HEK293 (cell line): ENCODE results near the gene CENATAC.
"Not testable (repeated sequence)": the region's sequence is repeated elsewhere in the genome, so short reads cannot be mapped to it uniquely, and the experiment has no call there.

Experiments
- CTCF ChIA-PET: fragments of 350-600 bp; formaldehyde crosslinking; extraction: SDS; loops from one replicate; lab custom pipeline; 2021; ENCODE audit warnings: antibody characterized with exemption; lab: Yijun Ruan, JAX
- POLR2A ChIA-PET: fragments of 300-600 bp; formaldehyde crosslinking; extraction: SDS; loops from one replicate; lab custom pipeline; 2020; ENCODE audit warnings: antibody characterized with exemption, inconsistent platforms; lab: Yijun Ruan, JAX
- H3K27ac ChIP-seq: fragments of 200-500 bp; sonication (Bioruptor generic); 2 replicates; pipeline ENCODE4 v1.5.1; 2014; ENCODE audit warnings: low read depth, low read length, control low read depth, inconsistent platforms; ENCODE audit errors: extremely low read depth
- H3K36me3 ChIP-seq, 2 experiments: fragments of 200-500 bp in 1 of 2; sonication (Bioruptor generic) in 1 of 2; 1 replicate in 1 of 2; 2 replicates in 1 of 2; pipeline ENCODE4 v1.5.1; 2014 to 2017; ENCODE audit warnings: inconsistent platforms in 2 of 2, low read length in 2 of 2; ENCODE audit not compliant: control insufficient read depth in 2 of 2, insufficient read depth in 1 of 2
- H3K4me1 ChIP-seq: fragments of 200-500 bp; sonication (Bioruptor generic); 2 replicates; pipeline ENCODE4 v1.5.1; 2014; ENCODE audit warnings: mild to moderate bottlenecking, low read length, inconsistent platforms; ENCODE audit not compliant: control insufficient read depth, insufficient read depth
- H3K4me3 ChIP-seq: 2 replicates; pipeline ENCODE4 v1.5.1; 2011; ENCODE audit warnings: low read depth, mild to moderate bottlenecking, control low read depth, low read length, moderate library complexity
- H3K9me3 ChIP-seq: fragments of 200-500 bp; sonication (Bioruptor generic); 2 replicates; pipeline ENCODE4 v1.5.1; 2014; ENCODE audit warnings: low read depth, low read length, inconsistent platforms; ENCODE audit not compliant: control insufficient read depth, insufficient read depth
- EGR2 ChIP-seq: fragments of 450-650 bp; formaldehyde crosslinking; IDR thresholded peaks from 2 replicates; pipeline ENCODE4 v1.5.1; 2016; ENCODE audit warnings: low read depth, missing biosample characterization, missing genetic modification characterization
- GLIS1 ChIP-seq: fragments of 450-650 bp; formaldehyde crosslinking; IDR thresholded peaks from 2 replicates; pipeline ENCODE4 v1.5.1; 2016; ENCODE audit warnings: missing biosample characterization, missing genetic modification characterization
- HOXC10 ChIP-seq: sonication (generic); formaldehyde crosslinking; IDR thresholded peaks from 2 replicates; pipeline ENCODE4 v1.8.1; 2023; ENCODE audit warnings: mild to moderate bottlenecking, missing genetic modification reagents
- INSM2 ChIP-seq: fragments of 450-650 bp; formaldehyde crosslinking; IDR thresholded peaks from 2 replicates; pipeline ENCODE4 v1.5.1; 2016; ENCODE audit warnings: missing biosample characterization, missing genetic modification characterization
- MYNN ChIP-seq: fragments of 450-650 bp; formaldehyde crosslinking; IDR thresholded peaks from 2 replicates; pipeline ENCODE4 v1.5.1; 2016; ENCODE audit warnings: missing biosample characterization, missing genetic modification characterization, borderline replicate concordance
- PBX3 ChIP-seq: sonication (generic); formaldehyde crosslinking; IDR thresholded peaks from 2 replicates; pipeline ENCODE4 v1.8.1; 2022; ENCODE audit warnings: mild to moderate bottlenecking, moderate library complexity, missing genetic modification reagents
- PRDM10 ChIP-seq: fragments of 450-650 bp; formaldehyde crosslinking; IDR thresholded peaks from 2 replicates; pipeline ENCODE4 v1.5.1; 2016; ENCODE audit warnings: missing biosample characterization, missing genetic modification characterization
- PRDM4 ChIP-seq: fragments of 450-650 bp; formaldehyde crosslinking; IDR thresholded peaks from 2 replicates; pipeline ENCODE4 v1.5.1; 2017; ENCODE audit warnings: missing biosample characterization, missing genetic modification characterization
- SCRT1 ChIP-seq: fragments of 450-650 bp; formaldehyde crosslinking; IDR thresholded peaks from 2 replicates; pipeline ENCODE4 v1.5.1; 2016; ENCODE audit warnings: missing biosample characterization, missing genetic modification characterization, borderline replicate concordance
- SCRT2 ChIP-seq: fragments of 450-650 bp; formaldehyde crosslinking; IDR thresholded peaks from 2 replicates; pipeline ENCODE4 v1.5.1; 2016; ENCODE audit warnings: missing biosample characterization, missing genetic modification characterization
- WT1 ChIP-seq: fragments of 450-650 bp; formaldehyde crosslinking; IDR thresholded peaks from 2 replicates; pipeline ENCODE4 v1.5.1; 2016; ENCODE audit warnings: missing biosample characterization, missing genetic modification characterization
- ZBTB44 ChIP-seq: fragments of 450-650 bp; IDR thresholded peaks from 2 replicates; pipeline ENCODE4 v1.5.1; 2018; ENCODE audit warnings: missing biosample characterization, mild to moderate bottlenecking, missing genetic modification characterization
- ZFP41 ChIP-seq: fragments of 450-650 bp; formaldehyde crosslinking; IDR thresholded peaks from 2 replicates; pipeline ENCODE4 v1.5.1; 2016; ENCODE audit warnings: missing biosample characterization, missing genetic modification characterization, borderline replicate concordance
- ZNF132 ChIP-seq: fragments of 450-650 bp; formaldehyde crosslinking; IDR thresholded peaks from 2 replicates; pipeline ENCODE4 v1.5.1; 2017; ENCODE audit warnings: missing biosample characterization, missing genetic modification characterization, borderline replicate concordance
- ZNF184 ChIP-seq: fragments of 450-650 bp; IDR thresholded peaks from 2 replicates; pipeline ENCODE4 v1.5.1; 2018; ENCODE audit warnings: missing biosample characterization, mild to moderate bottlenecking, missing genetic modification characterization
- ZNF549 ChIP-seq: fragments of 450-650 bp; IDR thresholded peaks from 2 replicates; pipeline ENCODE4 v1.5.1; 2018; ENCODE audit warnings: missing biosample characterization, missing genetic modification characterization, mild to moderate bottlenecking, inconsistent platforms, moderate library complexity
- ZNF704 ChIP-seq: fragments of 450-650 bp; formaldehyde crosslinking; IDR thresholded peaks from 2 replicates; pipeline ENCODE4 v1.5.1; 2016; ENCODE audit warnings: missing biosample characterization, missing genetic modification characterization
- ZNF76 ChIP-seq: fragments of 450-650 bp; formaldehyde crosslinking; IDR thresholded peaks from 2 replicates; pipeline ENCODE4; 2016; ENCODE audit warnings: low read depth, missing biosample characterization, missing genetic modification characterization, borderline replicate concordance

CENATAC gene

GRCh38 chr11:118988280-118988679, 9.7 kb upstream of the CENATAC start (continued):
- TF ChIP-seq ZBTB44 (tag by site-specific recombination) (no peak), ZNF184 (tag by site-specific recombination) (no peak), PBX3 (CRISPR knock-in tag) (no peak), MYNN (no peak), ZNF549 (no peak), WT1 (tag by site-specific recombination) (peak; percentile 47; the same call in 1 of the 2 replicates), GLIS1 (peak; percentile 68), EGR2 (tag by site-specific recombination) (peak; percentile 27; the same call in 1 of the 2 replicates), ZFP41 (no peak), INSM2 (tag by site-specific recombination) (no peak), ZNF132 (tag by site-specific recombination) (no peak), ZNF704 (tag by site-specific recombination) (no peak), SCRT1 (tag by site-specific recombination) (peak; percentile 39; the same call in 1 of the 2 replicates), HOXC10 (CRISPR knock-in tag) (no peak), PRDM4 (tag by site-specific recombination) (no peak), ZNF76 (tag by site-specific recombination) (no peak), PRDM10 (tag by site-specific recombination) (no peak; the same call in 1 of the 2 replicates), SCRT2 (0 out of 2 replicates have a peak, but pooled peaks have one; percentile 14)
- TF ChIP-seq, all 188 proteins: peak for 11

GRCh38 chr11:118991486-118992038, 6.4 kb upstream of the CENATAC start:
- H3K36me3 ChIP-seq, H3K4me1 ChIP-seq, H3K4me3 ChIP-seq, H3K27ac ChIP-seq, H3K9me3 ChIP-seq, POLR2A ChIA-PET, CTCF ChIA-PET: not testable (repeated sequence)
